Kidney (tissue), 22 donors: ENCODE measurements around the gene TMEM200C. TPM values are rescaled to one million over a fixed set of nuclear protein-coding genes. Genes with fewer than 3 reads are reported as not detected.
A peak's percentile ranks its signal among the peaks of the same experiment; 100 is the strongest.

ENCODE experiments used
- DNase-seq, 5 donors: peaks; one replicate each; pipeline ENCODE4 v3.0.0-alpha.2; 2013 to 2020
- FAIRE-seq: peaks from 2 replicates; lab custom pipeline; 2012; peaks lifted over from hg19 to GRCh38; lab: Jason Lieb, UNC
- H3K27ac ChIP-seq, 2 donors: one replicate each; pipeline ENCODE4 v1.7.0; 2013; ENCODE audit warnings: low read depth in 2 of 2, low read length in 2 of 2, inconsistent platforms in 1 of 2
- H3K27me3 ChIP-seq: one replicate; pipeline ENCODE4 v1.7.1; 2013; ENCODE audit warnings: low read length, inconsistent platforms; ENCODE audit not compliant: control insufficient read depth, insufficient read depth
- H3K36me3 ChIP-seq, 3 donors: one replicate each; pipeline versions ENCODE4 v1.7.0 to v1.7.1; 2013; ENCODE audit warnings: low read length in 3 of 3, control low read depth in 1 of 3, inconsistent platforms in 1 of 3; ENCODE audit not compliant: insufficient read depth in 3 of 3, control insufficient read depth in 2 of 3
- H3K4me1 ChIP-seq, 3 donors: one replicate each; pipeline versions ENCODE4 v1.7.0 to v1.7.1; 2013; ENCODE audit warnings: low read length in 3 of 3, inconsistent platforms in 1 of 3, low read depth in 1 of 3; ENCODE audit not compliant: control insufficient read depth in 2 of 3, insufficient read depth in 2 of 3
- H3K4me3 ChIP-seq, 3 donors: one replicate each; pipeline versions ENCODE4 v1.7.0 to v1.8.1; 2013; ENCODE audit warnings: low read length in 3 of 3, control low read depth in 1 of 3, inconsistent platforms in 1 of 3
- H3K9ac ChIP-seq, 3 donors: one replicate each; pipeline versions ENCODE4 v1.7.0 to v1.7.1; 2013; ENCODE audit warnings: low read length in 3 of 3, control low read depth in 1 of 3, inconsistent platforms in 1 of 3
- H3K9me3 ChIP-seq, 3 donors: one replicate each; pipeline versions ENCODE4 v1.7.0 to v1.7.1; 2013; ENCODE audit warnings: low read length in 3 of 3, control low read depth in 1 of 3, inconsistent platforms in 1 of 3; ENCODE audit not compliant: control insufficient read depth in 2 of 3, insufficient read depth in 1 of 3
- CTCF ChIP-seq: IDR thresholded peaks from 3 replicates; pipeline ENCODE4 v1.5.1; 2012; ENCODE audit warnings: mild to moderate bottlenecking, moderate library complexity, borderline replicate concordance; ENCODE audit not compliant: insufficient read depth; ENCODE audit errors: extremely low read depth
- intact Hi-C: fragments of 100-400 bp; cut with DNase I; formaldehyde crosslinking; loops from one replicate; pipeline ENCODE4 v1.11.1; 2022
- long read RNA-seq, 10 donors: library from polyadenylated mRNA in 1 of 10; unstranded in 1 of 10; transcript quantifications; one replicate each; pipeline ENCODE4 v2.0.0 and lab custom pipeline, GENCODE V29; 2021 to 2026
- polyA plus RNA-seq: library from polyadenylated mRNA; stranded (reverse); fragments of 350-450 nt; fragmentation: Illumina TruSeq; extraction: RNeasy Lipid Tissue Mini Kit (QIAGEN cat#74804); gene quantifications from one replicate; pipeline ENCODE4 v1.2.3, GENCODE V29; 2014; ENCODE audit warnings: low read depth, low replicate concordance; ENCODE audit not compliant: insufficient read depth
- total RNA-seq: library from RNA; stranded (reverse); fragmentation: NEBNext Ultra II Directional; extraction: Animal tissue kit (Norgen Biotek cat#: 25700); gene quantifications from one replicate; pipeline ENCODE4 v1.2.1, GENCODE V29; 2021
- donor health status: control.
- donor health status: control.
- donor health status: control.
- donor health status: control.
- donor health status: control.
- donor health status: DM: yes; HTN: yes; CAD: no.
- donor health status: Normal renal cell carcinoma (clear cell type).

TMEM200C gene
- total RNA-seq, result 0.31 TPM
- 2.1 TPM for polyA plus RNA-seq
- long read RNA-seq, donor 1, result 0 reads
- long read RNA-seq, donor 2, partial matches to known transcripts, result 0 of 1 reads
- long read RNA-seq, donor 2, other reads (novel, unspliced or antisense), result 0 of 1 reads
- long read RNA-seq, donor 3, result 0 reads
- long read RNA-seq, donor 4, partial matches to known transcripts, result 0 of 1 reads
- long read RNA-seq, donor 4, other reads (novel, unspliced or antisense), result 0 of 1 reads
- long read RNA-seq, donor 5, result 0 reads
- long read RNA-seq, donor 6, result 0 reads
- long read RNA-seq, donor 7, partial matches to known transcripts, result 0 of 1 reads
- long read RNA-seq, donor 7, other reads (novel, unspliced or antisense), result 0 of 1 reads
- long read RNA-seq, donor 8, result 0 reads
- long read RNA-seq, donor 9, result 0 reads
- long read RNA-seq, donor 10, partial matches to known transcripts, result 0 of 1 reads
- long read RNA-seq, donor 10, other reads (novel, unspliced or antisense), result 0 of 1 reads

- DNase-seq (peak; percentile 64 to 78 (median 72)), FAIRE-seq (no peak)
- H3K4me3 ChIP-seq, result peak within 1 kb of the TSS; percentile 7 to 55 (median 27)
- peak within 1 kb of the TSS in 1 of 3 donors; percentile 19 for H3K9ac ChIP-seq
- H3K27ac ChIP-seq, result peak within 1 kb of the TSS in 1 of 2 donors; percentile 43
- TF ChIP-seq CTCF, result no peak
- intact Hi-C loops, result no loop called here
- peaks cover 0 to 4% (median 0%) of the 10 kb centered on the region in 3 donors for H3K4me1 ChIP-seq
- no peaks in the 10 kb centered on the region for H3K9me3 ChIP-seq
- H3K36me3 ChIP-seq, result no peaks in the 10 kb centered on the region
- peaks cover 23% of the 10 kb centered on the region for H3K27me3 ChIP-seq
These were observed at the start of gene TMEM200C for GRCh38 chr18:5895299-5895875. TSS of gene TMEM200C (minus strand) at chr18:5895522. CDS start at chr18:5892063, 3,459 bp downstream.

GRCh38 chr18:5944448-5944847 is 49.1 kb upstream of the TMEM200C start:
- intact Hi-C loops, result no loop called here
- DNase-seq, result no peak
- FAIRE-seq, result no peak
- Histone ChIP-seq H3K4me1 (no peaks in the 10 kb centered on the region), H3K9ac (no peak overlapping the region), H3K27me3 (no peaks in the 10 kb centered on the region), H3K4me3 (no peak overlapping the region), H3K36me3 (no peaks in the 10 kb centered on the region), H3K27ac (no peak overlapping the region), H3K9me3 (no peaks in the 10 kb centered on the region)
- TF ChIP-seq CTCF, result no peak

GRCh38 chr18:5943514-5943913 is 48.2 kb upstream of the TMEM200C start:
- Histone ChIP-seq H3K9ac (no peak overlapping the region), H3K4me1 (no peaks in the 10 kb centered on the region), H3K27me3 (no peaks in the 10 kb centered on the region), H3K9me3 (no peaks in the 10 kb centered on the region), H3K27ac (no peak overlapping the region), H3K4me3 (no peak overlapping the region), H3K36me3 (no peaks in the 10 kb centered on the region)
- no peak for TF ChIP-seq CTCF
- DNase-seq (no peak), FAIRE-seq (no peak)
- intact Hi-C loops, result no loop called here
